Stimulated activated CD4-positive, alpha-beta T cell treated with anti-CD3 and anti-CD28 coated beads, Interleukin-4, amount 100 ng/mL, for 24 hours (primary cell): ENCODE results near the gene MRPS18B.
A peak's percentile ranks its signal among the peaks of the same experiment; 100 is the strongest.

Experiments
- DNase-seq: peaks from one replicate; pipeline ENCODE4 v3.0.0-alpha.2; 2020

Gene MRPS18B

DNA sequence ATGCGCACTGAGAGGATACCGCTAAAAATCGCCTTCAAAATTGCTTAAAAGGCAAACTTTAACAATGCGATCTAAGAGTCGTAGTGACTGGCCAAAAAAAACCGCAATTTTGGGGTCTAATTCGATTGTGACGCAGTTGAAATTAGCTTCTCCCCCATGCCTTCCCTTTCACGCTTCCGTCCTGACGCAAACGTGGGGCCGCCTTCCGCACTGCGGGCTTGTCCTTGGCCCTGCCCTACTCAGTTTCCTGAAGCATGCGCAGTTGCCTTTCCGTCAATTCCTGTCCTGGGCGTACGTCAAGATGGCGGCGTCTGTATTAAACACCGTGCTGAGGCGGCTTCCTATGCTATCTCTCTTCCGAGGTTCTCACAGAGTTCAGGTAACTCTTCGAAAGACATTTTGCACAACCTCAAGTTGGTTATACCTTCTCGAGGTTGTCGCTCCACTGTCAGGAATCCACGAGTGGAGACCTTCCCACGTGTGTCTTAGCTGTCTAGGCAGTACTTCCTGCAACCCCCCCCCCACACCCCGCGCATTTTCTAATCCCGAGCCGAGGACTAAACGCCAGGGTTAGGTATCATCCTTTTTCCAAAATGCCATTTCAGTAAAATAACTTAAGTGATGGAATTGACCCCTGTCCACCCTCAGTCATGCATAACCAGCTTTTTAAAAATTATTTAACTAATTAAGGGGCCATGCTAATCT is at the start of gene MRPS18B:
Gene MRPS18B (plus strand): TSS at position 276 of the 705 bp plus-strand sequence. CDS start 26 bp downstream, at position 302.
- DNase-seq, result peak; percentile 99

DNA sequence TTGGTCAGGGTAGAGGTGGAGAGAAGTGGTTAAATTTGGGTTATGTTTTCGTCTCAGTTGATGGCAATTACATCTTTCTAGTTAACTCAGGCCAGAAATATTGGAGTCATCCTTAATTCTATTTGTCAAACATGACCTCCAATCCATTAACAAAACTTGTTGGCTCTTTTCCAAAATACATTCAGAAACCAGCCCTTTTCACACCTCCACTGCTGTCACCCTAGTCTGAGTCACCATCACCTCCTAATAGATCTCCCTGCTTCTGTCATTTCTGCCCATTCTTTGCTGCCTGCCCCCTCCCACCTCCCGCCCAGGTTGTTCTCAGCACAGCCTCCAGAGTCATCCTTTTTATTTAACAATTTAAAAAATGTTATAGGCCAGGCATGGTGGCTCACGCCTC is 49.4 kb upstream of the MRPS18B start:
- DNase-seq, result peak; percentile 67

DNA sequence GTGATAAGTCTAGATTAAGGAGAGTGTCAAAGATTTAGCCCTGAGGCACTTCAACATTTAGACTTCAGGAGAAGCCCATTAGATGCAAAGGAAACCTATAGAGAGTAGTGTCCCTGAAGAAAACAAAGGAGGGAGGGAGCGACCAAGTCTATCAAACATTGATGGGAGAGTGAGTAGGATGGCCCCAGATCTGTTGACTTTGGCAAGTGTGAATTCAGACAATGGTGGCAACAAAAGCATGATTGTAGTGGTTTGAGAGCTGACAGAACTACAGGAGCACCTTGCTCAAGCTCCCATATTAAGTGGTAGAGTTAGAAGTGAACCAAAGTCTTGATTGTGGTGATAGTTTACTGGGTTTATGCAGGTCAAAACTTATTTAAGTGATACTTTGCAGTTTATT is 47.4 kb upstream of the MRPS18B start:
- DNase-seq, result no peak

DNA sequence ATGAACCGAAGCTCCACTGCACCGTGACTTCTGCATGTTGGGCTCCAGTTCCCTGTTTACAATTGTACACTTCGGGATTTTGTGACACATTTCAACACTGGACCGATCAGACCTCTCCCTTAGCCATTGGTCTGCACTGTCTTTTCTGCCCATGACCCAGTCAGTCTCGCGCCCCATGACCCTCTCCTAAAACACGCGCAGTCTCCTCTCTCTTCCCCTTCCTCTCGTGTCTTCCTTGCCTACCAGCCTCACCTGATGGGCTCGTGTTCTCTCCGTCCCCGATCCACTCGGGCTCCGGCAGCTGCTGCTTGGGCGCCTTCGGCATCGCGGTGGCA is 46.9 kb upstream of the MRPS18B start:
- DNase-seq, result no peak

DNA sequence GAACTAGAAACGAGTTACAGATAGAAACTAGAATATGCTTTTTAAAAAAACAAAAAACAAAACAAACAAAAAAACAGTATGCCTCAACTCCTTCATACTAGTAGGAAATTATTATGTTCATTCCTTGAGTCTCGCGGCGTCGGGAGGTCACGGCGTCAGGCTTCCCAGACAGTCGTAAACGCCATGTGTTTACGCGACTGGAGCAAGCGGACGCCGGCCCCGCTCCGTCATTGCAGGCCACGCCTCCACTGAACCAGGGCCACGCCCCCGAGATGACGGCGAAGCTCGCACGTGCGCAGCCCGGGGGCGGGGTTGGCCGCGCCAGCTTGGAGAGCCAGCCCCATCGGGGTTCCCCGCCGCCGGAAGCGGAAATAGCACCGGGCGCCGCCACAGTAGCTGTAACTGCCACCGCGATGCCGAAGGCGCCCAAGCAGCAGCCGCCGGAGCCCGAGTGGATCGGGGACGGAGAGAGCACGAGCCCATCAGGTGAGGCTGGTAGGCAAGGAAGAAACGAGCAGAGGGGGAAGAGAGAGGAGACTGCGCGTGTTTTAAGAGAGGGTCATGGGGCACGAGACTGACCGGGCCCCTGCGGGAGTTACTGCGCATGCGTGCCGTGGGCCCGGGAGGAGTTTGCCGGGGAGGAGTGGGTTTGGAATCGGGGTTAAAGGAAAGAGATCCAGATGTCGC is 46.4 kb upstream of the MRPS18B start, which contains the start of gene ABCF1:
Gene ABCF1 (plus strand): TSS at position 368 of the 687 bp plus-strand sequence. CDS start 46 bp downstream, at position 414.
- DNase-seq, result peak; percentile 99

DNA sequence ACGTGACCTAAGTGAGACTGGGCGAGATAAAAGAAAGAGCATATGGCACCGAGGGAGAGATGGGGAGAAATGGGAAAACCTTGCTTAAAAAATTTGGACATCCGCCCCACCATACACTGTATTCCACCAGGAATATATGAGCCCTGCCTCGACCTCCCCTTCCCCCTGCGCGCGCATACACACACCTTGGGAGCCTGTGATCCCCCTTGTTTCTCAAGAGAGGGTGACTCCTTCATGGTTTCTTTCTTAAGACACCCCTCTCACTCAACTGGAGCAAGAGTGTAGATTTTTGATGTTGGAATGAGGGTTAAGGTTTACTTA is 45.9 kb upstream of the MRPS18B start:
- DNase-seq, result no peak

DNA sequence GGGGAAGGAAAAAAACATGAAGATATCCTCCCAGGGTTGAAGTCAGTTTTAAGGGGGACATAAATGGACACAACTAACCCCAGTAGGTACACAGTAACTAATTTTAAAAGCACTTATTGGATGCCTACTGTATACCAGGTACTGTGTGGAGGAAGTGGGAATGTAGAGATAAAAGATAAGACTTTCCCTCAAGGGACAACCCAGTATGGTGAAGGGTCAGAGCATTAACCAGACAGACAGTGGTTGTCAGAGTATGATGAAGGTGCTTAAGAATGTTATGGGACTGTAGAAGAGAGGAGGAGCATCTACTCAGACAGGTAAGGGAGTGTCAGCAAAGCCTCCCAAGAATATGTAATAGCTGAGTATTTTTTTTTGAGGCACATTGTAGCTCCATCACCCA is 45.5 kb upstream of the MRPS18B start:
- no peak for DNase-seq

DNA sequence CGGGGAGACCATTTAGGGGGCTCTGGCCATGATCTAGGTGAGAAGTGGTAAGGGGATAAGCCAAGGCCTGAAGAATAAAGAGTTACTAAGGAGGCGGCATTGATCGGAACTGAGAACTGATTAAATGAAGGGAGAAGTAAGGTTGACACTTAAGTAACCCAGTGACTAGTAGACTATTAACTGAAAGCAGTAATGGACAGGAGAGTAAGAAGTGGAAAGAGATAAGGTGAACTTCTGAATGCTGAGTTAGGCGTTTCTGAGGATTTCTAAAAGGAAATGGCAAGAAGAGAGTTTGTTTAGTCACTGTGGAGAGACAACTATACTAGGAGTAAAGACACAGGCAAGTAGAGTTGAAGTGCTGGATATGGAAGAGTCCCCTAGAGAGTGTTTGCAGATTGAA is 44.5 kb upstream of the MRPS18B start:
- no peak for DNase-seq

DNA sequence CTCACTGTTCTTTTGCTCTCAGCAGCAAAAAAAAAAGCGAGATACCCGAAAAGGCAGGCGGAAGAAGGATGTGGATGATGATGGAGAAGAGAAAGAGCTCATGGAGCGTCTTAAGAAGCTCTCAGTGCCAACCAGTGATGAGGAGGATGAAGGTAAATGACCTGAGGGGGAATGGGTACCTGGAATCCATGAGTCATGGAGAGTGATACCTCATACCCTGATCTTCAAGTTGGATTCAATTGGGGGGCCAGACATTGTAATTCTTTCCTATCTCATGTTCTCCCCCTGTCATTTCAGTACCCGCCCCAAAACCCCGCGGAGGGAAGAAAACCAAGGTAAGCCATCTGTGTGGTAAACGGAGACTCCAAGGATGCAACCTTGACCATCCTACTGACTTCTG is 39.6 kb upstream of the MRPS18B start:
- no peak for DNase-seq

DNA sequence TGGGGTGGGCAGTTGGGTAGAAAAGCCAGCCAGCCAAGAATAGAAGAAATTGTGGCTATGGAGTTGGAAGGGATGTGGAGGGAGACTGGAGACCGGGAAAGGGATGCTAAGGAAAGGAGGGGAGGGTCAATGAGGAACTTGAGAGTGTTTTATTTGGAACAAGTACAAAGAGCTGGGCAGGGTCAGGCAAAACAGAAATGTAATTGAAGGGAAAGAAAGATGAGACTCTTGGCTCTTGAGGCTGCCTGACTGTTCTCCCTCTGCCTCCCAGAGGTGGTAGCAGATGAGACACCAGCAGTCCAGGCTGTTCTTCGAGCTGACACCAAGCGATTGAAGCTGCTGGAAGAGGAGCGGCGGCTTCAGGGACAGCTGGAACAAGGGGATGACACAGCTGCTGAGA is 33.7 kb upstream of the MRPS18B start:
- no peak for DNase-seq

DNA sequence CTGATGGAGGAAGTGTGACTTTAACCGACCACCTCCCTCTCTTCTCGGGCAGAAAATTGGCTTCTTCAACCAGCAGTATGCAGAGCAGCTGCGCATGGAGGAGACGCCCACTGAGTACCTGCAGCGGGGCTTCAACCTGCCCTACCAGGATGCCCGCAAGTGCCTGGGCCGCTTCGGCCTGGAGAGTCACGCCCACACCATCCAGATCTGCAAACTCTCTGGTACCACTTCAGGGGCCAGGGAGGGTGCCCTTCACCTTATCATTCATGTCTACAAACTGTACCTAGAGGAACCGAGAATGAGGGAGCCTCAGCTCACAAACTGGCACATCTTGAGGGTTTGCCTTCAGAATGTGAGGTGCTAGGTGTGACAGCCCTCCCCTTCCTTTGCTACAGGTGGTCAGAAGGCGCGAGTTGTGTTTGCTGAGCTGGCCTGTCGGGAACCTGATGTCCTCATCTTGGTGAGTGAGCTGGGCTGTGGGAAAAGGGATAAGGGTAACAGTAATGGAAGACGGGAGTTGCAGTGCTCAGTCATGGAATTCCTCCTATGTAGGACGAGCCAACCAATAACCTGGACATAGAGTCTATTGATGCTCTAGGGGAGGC is 27.8 kb upstream of the MRPS18B start:
- no peak for DNase-seq

DNA sequence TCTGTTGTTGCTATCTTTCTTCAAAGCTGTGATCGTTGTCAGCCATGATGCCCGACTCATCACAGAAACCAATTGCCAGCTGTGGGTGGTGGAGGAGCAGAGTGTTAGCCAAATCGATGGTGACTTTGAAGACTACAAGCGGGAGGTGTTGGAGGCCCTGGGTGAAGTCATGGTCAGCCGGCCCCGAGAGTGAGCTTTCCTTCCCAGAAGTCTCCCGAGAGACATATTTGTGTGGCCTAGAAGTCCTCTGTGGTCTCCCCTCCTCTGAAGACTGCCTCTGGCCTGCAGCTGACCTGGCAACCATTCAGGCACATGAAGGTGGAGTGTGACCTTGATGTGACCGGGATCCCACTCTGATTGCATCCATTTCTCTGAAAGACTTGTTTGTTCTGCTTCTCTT is 27.1 kb upstream of the MRPS18B start:
- no peak for DNase-seq

DNA sequence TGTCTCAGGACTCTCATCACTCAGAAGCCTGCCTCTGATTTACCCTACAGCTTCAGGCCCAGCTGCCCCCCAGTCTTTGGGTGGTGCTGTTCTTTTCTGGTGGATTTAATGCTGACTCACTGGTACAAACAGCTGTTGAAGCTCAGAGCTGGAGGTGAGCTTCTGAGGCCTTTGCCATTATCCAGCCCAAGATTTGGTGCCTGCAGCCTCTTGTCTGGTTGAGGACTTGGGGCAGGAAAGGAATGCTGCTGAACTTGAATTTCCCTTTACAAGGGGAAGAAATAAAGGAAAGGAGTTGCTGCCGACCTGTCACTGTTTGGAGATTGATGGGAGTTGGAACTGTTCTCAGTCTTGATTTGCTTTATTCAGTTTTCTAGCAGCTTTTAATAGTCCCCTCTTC is 26.6 kb upstream of the MRPS18B start:
- no peak for DNase-seq

DNA sequence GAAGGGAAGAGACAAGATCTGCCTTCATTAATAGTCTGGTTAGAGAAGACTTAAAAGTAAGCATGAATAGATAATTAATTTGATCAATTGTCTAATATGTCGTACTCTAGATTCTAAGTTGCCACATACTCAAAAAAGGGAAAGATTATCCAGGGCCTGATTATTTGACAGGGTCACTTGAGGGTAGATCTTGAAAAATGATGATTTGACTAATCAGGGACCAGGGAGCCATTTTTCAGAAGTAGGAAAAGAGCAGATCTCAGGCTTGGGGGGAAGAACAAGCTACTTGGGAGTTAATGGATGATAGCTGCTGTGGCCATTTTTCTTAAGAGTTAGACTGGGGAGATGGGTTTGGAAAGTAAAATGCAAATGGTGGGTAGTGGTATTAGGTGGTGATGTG is 25.4 kb upstream of the MRPS18B start:
- no peak for DNase-seq

DNA sequence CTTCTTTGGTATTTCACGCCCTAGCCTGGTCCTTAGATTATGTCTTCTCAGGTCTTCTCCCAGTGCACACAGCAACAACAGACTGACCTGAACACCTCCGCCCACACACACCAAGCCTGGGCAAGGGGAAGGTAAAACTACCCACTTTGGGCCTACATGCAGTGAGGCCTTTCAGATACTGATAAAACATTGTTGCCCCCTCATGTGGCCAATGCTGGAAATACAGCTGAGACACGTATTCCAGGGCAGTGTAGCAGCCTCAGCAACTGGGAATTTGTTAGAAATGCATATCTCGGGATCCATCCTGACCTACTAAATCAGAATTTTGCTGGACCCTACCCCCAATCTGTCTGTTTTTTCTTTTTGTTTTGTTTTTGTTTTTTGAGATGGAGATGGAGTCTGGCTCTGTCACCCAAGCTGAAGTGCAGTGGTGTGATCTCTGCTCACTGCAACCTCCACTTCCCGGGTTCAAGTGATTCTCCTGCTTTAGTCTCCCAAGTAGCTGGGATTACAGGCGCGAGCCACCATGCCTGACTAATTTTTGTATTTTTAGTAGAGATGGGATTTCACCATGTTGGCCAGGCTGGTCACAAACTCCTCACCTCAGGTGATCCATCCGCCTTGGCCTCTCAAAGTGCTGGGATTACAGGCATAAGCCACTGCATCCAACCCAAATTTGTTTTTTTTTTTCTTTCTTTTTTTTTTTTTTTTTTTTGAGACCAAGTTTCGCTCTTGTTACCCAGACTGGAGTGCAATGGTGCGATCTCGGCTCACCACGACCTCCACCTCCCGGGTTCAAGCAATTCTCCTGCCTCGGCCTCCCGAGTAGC is 20.1 kb upstream of the MRPS18B start:
- DNase-seq, result peak; percentile 85

DNA sequence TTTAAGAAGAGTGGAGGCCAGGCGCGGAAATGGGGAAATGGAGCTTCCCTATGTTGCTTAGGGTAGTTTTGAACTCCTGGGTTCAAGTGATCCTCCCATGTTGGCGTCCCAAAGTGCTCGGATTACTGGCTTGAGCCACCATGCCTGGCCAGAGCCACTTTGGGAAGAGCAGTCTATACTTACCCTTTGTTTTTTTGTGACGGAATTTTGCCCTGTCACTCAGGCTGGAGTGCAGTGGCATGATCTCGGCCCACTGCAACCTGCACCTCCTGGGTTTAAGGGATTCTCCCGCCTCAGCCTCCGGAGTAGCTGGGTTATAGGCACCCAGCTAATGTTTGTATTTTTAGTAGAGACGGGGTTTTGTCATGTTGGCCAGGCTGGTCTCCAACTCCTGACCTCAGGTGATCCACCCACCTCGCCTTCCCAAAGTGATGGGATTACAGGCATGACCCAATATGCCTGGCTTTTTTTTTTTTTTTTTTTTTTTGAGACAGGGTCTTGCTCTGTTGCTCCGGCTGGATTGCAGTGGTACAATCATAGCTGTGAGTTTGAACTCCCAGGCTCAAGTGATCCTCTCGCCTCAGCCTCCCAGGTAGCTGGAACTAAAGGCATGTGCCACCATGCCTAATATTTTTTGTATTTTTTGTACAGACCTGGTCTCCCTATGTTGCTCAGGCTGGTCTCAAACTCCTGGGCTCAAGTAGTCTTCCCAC is 18.6 kb upstream of the MRPS18B start:
- DNase-seq, result no peak

DNA sequence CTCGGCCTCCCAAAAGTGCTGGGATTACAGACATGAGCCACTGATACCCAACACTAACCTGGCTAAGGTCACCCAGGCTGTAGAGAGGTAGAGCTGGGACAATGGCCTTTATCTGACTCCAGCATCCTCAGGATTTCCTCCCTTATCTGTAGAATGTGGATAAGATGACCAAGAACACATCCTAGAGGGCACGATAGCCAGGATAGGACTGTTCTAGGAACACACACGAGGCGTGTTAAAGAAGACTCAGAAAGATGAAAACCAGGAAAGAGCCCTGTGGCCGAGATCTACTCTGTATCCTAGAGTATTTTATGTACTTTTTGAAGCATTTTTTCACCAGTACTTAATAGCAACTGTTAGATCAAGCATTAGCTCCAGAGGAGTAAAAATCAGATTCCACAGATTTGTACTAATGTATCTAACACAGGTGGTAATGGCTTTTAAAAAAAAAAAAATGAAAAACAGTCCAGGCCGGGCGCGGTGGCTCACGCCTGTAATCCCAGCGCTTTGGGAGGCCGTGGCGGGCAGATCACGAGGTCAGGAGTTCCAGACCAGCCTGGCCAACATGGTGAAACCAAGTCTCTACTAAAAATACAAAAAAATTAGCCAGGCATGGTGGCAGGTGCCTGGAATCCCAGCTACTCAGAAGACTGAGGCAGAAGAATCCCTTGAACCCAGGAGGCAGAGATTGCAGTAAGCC is 17.9 kb upstream of the MRPS18B start:
- DNase-seq, result no peak

DNA sequence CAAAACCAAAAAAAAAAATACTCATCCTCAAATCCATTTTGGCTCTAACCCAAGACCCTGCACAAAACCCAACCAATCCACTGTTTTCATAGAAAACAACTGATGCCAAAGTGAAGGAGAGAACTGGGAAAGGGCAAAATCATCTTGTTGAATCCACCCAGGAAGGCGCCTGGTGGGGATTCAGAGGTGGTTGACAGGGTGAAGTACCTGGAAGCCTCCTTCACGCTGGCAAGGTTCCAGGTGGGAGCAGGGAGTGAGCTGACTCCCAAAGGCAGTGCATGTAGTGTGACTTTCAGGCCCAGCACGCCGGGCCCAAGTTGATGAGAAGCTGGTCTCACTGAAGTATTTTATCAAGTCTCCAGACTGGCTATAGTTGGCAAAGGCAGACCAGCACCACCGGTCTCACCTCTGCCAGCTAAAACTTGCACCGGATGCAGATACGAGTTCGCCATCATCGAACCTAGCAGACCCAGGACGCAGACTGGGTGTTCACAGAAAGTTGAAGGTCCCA is 17.1 kb upstream of the MRPS18B start:
- no peak for DNase-seq

DNA sequence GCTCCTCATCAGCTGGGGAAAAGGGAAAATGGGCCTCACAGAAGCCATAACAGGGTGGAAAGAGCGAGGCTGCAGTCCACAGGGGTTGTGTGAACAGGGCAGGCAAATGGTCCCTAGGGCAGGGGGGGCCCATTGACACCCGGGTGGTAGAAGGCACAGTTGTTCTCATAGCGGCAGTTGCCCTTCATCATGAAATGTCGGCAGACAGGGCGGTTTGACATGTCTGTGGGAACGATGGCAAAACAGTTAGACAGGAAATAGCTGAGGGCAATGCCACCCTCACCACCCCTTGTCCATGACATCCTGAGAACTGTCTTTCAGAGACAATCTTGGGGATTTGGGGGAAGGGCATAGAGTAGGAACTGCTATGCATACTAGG is 16.2 kb upstream of the MRPS18B start:
- no peak for DNase-seq

DNA sequence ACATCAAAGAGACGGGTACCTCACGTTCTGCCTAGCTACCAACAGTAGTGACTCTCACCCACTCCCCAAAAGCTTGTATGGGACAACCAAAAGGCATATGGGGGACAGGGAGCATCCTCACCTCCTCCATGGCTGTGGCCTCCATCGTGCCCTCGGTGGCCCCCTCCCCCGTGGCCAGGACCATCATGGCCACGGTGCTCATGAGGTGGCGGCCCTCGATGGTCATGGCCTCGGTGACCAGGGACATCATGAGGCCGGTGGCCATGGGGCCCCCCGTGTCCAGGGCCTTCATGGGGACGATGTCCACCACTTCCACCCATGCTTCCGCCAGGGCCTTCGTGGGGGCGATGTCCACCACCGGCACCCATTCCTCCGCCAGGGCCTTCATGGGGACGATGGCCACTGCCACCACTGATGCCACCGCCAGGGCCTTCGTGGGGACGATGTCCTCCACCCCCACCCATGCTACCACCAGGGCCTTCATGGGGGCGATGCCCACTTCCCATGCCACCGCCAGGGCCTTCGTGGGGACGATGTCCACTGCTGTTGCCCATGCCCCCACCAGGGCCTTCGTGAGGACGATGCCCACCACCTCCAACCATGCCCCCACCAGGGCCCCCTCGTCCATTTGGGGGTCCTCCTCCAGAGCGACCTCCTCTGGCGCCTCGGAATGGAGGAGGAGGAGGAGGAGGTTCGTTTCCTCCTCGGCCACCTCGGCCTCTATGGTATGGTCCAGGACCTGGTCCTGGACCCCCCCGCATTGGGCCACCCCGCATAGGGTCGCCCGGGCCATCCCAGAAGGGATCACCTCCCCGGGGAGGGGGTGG is 15.6 kb upstream of the MRPS18B start:
- DNase-seq, result no peak

DNA sequence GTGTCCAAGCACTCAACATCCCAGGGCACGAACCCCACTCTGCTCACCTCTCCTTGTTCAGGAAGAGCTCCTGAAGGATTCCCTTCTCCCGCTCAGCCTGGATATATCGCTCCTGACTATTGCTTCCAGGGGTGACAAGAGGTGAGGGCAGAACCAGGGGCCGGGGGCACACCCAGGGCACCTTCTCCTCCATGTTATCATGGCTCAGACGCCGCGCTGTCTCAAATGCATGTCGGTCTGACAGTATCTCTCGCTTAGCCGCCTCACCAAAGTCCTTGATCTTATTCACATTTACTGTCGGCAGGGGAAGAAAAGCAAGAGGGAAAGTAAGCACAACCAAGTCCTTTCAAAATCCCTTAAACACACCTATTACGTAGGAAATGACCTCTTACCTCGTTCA is 13.7 kb upstream of the MRPS18B start:
- DNase-seq, result no peak
